Ectodermal cell (in vitro differentiated cells): ENCODE measurements around the gene TRIO.

Experiments
- H3K27ac ChIP-seq: 2 replicates; pipeline ENCODE4 v1.7.0; 2013; ENCODE audit warnings: mild to moderate bottlenecking, low read depth, low read length; ENCODE audit not compliant: insufficient read depth, poor library complexity, severe bottlenecking
- H3K27me3 ChIP-seq: 2 replicates; pipeline ENCODE4 v1.7.0; 2013; ENCODE audit warnings: mild to moderate bottlenecking, low read length; ENCODE audit not compliant: insufficient read depth, control insufficient read depth, poor library complexity, severe bottlenecking
- H3K36me3 ChIP-seq: one replicate; pipeline ENCODE4 v1.7.0; 2013; ENCODE audit warnings: low read length; ENCODE audit not compliant: control insufficient read depth, insufficient read depth
- H3K4me1 ChIP-seq: one replicate; pipeline ENCODE4 v1.7.0; 2013; ENCODE audit warnings: low read length; ENCODE audit not compliant: control insufficient read depth, insufficient read depth
- H3K4me3 ChIP-seq: 2 replicates; pipeline ENCODE4 v1.7.0; 2013; ENCODE audit warnings: low read depth, low read length, control low read depth; ENCODE audit not compliant: insufficient read depth
- H3K9me3 ChIP-seq: 2 replicates; pipeline ENCODE4 v1.7.0; 2013; ENCODE audit warnings: mild to moderate bottlenecking, low read length, moderate library complexity; ENCODE audit not compliant: control insufficient read depth
- WGBS, 2 experiments: methylation state at CpG; one replicate each; pipeline ENCODE4 v1.1.7; 2013; ENCODE audit warnings: missing lambda C conversion rate in 2 of 2; 5-methylcytosine and 5-hydroxymethylcytosine counted together

TRIO gene

DNA sequence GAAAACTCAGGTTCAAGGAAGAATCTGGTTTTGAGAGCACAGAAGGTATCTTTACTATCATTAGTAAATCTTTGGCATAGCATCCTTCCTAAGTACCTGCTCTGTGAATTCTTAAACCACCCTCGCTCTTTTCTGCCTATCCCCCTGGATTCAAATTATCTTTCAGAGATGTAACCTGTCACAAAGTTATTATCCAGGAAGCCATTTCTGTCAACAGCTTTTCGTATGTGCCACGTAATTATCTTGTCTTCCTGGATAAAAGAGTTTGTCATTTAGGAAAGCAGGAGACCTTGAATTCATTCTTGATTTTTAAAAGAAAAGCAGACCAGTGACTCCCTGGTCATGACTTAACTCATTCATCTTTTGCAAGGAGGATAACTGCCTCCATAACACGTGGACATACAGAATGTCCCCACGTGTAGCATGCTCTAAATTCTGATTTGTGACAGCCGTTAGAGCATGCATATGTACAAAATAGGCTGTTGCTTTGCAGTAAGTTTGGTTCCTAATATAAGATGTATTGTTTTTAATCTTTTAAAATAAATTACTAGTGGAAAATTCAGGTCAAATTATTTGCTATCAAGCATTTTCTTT is 189.0 kb downstream of the TRIO start:
- Histone ChIP-seq H3K4me3 (no peak overlapping the region), H3K27ac (no peak overlapping the region), H3K27me3 (no peaks in the 10 kb centered on the region), H3K9me3 (no peaks in the 10 kb centered on the region), H3K36me3 (peaks cover 7% of the 10 kb centered on the region), H3K4me1 (no peaks in the 10 kb centered on the region)
- 93 to 94% methylated on average over 6 of the region's 6 CpGs for WGBS, 2 experiments

GRCh38 chr5:14332746-14333145 is 189.6 kb downstream of the TRIO start:
- Histone ChIP-seq H3K27me3 (no peaks in the 10 kb centered on the region), H3K36me3 (peaks cover 7% of the 10 kb centered on the region), H3K4me3 (no peak overlapping the region), H3K4me1 (no peaks in the 10 kb centered on the region), H3K27ac (no peak overlapping the region), H3K9me3 (no peaks in the 10 kb centered on the region)
- WGBS, 2 experiments = 91 to 93% methylated on average over 10 of the region's 10 CpGs

DNA sequence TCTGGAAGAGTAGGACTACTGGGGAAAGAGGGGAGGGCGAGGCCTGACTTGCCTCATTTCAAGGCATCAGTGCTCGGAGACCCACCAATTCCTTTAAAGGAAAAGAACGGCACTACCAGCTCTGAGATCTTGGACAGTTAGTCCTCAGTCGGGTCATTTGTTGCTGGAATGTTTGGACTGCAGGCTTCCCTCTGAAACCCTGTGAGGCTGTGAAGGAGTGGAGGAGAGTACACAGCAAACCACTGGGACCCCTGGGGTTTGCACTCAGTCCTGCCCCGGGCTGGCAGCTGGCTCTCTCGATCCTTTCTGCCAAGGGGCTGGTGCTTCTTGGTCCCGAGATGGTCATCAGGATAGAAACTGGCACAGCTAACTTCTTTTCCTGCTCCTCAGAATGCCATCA is 194.5 kb downstream of the TRIO start:
- no peaks in the 10 kb centered on the region for H3K27me3 ChIP-seq
- peaks cover 7% of the 10 kb centered on the region for H3K36me3 ChIP-seq
- no peaks in the 10 kb centered on the region for H3K9me3 ChIP-seq
- H3K4me1 ChIP-seq = peaks cover 22% of the 10 kb centered on the region
- no peak overlapping the region for H3K27ac ChIP-seq
- WGBS, 2 experiments = 70 to 82% methylated on average over 7 of the region's 7 CpGs
- no peak overlapping the region for H3K4me3 ChIP-seq

DNA sequence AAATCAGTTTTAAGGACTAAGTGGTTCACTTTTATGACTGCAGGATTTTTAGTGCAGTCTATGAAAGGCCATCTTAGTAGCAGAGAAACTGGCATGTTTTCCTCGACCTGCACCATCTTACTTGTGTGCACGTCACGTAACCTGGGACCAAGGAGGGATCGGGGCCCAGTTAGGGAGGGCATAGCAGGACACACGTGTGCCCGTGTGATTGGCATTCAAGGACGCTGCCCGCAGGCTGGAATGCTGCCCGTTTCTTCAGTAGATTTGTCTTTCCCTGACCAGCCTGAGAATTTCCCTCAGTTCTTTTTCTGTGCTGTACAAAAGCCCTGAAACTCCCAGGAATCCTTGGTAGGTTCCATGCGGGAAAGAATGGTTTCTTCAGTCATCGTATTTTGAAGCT is 196.3 kb downstream of the TRIO start:
- peaks cover 24% of the 10 kb centered on the region for H3K4me1 ChIP-seq
- no peaks in the 10 kb centered on the region for H3K27me3 ChIP-seq
- H3K27ac ChIP-seq = no peak overlapping the region
- no peak overlapping the region for H3K4me3 ChIP-seq
- WGBS, 2 experiments = 92 to 93% methylated on average over 11 of the region's 11 CpGs
- no peaks in the 10 kb centered on the region for H3K9me3 ChIP-seq
- H3K36me3 ChIP-seq = peaks cover 7% of the 10 kb centered on the region

- Histone ChIP-seq H3K4me1 (peaks cover 24% of the 10 kb centered on the region), H3K36me3 (peaks cover 9% of the 10 kb centered on the region), H3K9me3 (no peaks in the 10 kb centered on the region), H3K27ac (peak overlapping the region; percentile 82), H3K4me3 (no peak overlapping the region), H3K27me3 (no peaks in the 10 kb centered on the region)
- WGBS, 2 experiments = 7 to 9% methylated on average over 4 of the region's 4 CpGs
Measured at GRCh38 chr5:14341571-14342230, 198.6 kb downstream of the TRIO start.

DNA sequence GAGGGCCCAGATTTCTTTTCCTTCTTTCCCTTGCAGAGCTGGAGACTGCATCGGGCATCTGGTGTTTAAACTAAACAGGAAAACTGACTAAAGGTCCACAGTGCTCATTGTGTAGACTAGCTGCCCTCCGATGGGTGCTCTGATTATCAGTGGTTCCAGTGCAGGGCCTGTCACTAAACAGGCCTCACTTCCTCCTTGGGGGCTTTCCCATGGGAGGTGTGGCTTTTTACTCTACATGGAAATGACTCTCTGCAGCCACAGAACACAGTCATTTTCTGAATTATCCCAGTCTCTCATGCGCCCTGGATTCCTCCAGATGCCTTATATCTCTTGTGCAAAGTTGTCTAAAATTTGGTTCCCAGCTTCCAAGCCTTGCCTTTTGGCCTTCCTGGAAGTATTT is 199.2 kb downstream of the TRIO start:
- WGBS, 2 experiments = 74 to 77% methylated on average over 3 of the region's 3 CpGs

GRCh38 chr5:14343376-14343775 is 200.2 kb downstream of the TRIO start:
- H3K4me3 ChIP-seq = no peak overlapping the region
- H3K36me3 ChIP-seq = peaks cover 6% of the 10 kb centered on the region
- H3K27me3 ChIP-seq = no peaks in the 10 kb centered on the region
- no peak overlapping the region for H3K27ac ChIP-seq
- no peaks in the 10 kb centered on the region for H3K9me3 ChIP-seq
- 96 to 98% methylated on average over 3 to 4 of the region's 4 CpGs for WGBS, 2 experiments
- H3K4me1 ChIP-seq = peaks cover 24% of the 10 kb centered on the region

More for the DNA sequence above, 199.2 kb downstream of the TRIO start:
- H3K27ac ChIP-seq = peak overlapping the region; percentile 82
- no peaks in the 10 kb centered on the region for H3K9me3 ChIP-seq
- peaks cover 24% of the 10 kb centered on the region for H3K4me1 ChIP-seq
- H3K36me3 ChIP-seq = peaks cover 6% of the 10 kb centered on the region
- no peak overlapping the region for H3K4me3 ChIP-seq
- no peaks in the 10 kb centered on the region for H3K27me3 ChIP-seq

DNA sequence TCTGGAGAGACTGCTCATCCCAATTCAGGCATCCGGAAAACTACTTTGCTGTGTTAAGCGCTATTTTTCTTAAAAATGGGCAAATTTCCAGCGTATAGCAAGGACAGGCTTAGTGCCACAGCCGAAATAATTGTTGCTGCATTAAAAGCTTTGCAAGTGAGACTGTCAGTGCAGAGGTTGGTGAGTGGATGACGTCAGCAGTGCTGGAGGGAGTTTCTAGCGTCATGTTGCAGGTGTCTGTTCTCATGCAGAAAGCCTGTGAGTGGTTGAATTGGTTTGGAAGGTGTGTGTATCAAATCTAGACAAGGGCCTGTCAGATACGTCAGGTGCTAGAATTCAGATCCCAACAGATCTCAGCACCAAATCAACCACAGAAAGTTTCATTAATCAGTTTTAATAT is 204.4 kb downstream of the TRIO start:
- peaks cover 3% of the 10 kb centered on the region for H3K4me1 ChIP-seq
- H3K9me3 ChIP-seq = no peaks in the 10 kb centered on the region
- no peak overlapping the region for H3K4me3 ChIP-seq
- H3K27me3 ChIP-seq = no peaks in the 10 kb centered on the region
- 92 to 95% methylated on average over 6 to 7 of the region's 7 CpGs for WGBS, 2 experiments
- no peak overlapping the region for H3K27ac ChIP-seq
- H3K36me3 ChIP-seq = peaks cover 6% of the 10 kb centered on the region

GRCh38 chr5:14348142-14348541 is 205.0 kb downstream of the TRIO start:
- 98 to 99% methylated on average over 4 to 5 of the region's 5 CpGs for WGBS, 2 experiments
- Histone ChIP-seq H3K9me3 (no peaks in the 10 kb centered on the region), H3K4me3 (no peak overlapping the region), H3K27me3 (no peaks in the 10 kb centered on the region), H3K4me1 (no peaks in the 10 kb centered on the region), H3K36me3 (peaks cover 6% of the 10 kb centered on the region), H3K27ac (no peak overlapping the region)

GRCh38 chr5:14349029-14349428 is 205.9 kb downstream of the TRIO start:
- 93 to 94% methylated on average over 8 of the region's 8 CpGs for WGBS, 2 experiments
- Histone ChIP-seq H3K4me1 (no peaks in the 10 kb centered on the region), H3K27ac (no peak overlapping the region), H3K36me3 (peaks cover 6% of the 10 kb centered on the region), H3K9me3 (no peaks in the 10 kb centered on the region), H3K4me3 (no peak overlapping the region), H3K27me3 (no peaks in the 10 kb centered on the region)
